ENCODE measurements around the gene BCAS3.
"Not testable (repeated sequence)": the region's sequence is repeated elsewhere in the genome, so short reads cannot be mapped to it uniquely, and the experiment has no call there.

BCAS3 gene

GRCh38 chr17:61026818-61027217 lies 349.2 kb downstream of the BCAS3 start:
- DNase-seq: no peak
- Histone ChIP-seq H4K5ac (ENCODE audit: low read length) (no peak overlapping the region), H3K23ac (ENCODE audit: low read length) (no peak overlapping the region), H4K8ac (ENCODE audit: low read depth, low read length) (no peak overlapping the region), H3K4me3 (ENCODE audit: low read length) (no peak overlapping the region), H3K56ac (ENCODE audit: low read length) (no peak overlapping the region), H3K27me3 (ENCODE audit: insufficient read depth, low read length, poor library complexity) (no peaks in the 10 kb centered on the region), H3K36me3 (ENCODE audit: control insufficient read depth, insufficient read depth, low read length) (no peaks in the 10 kb centered on the region), H3K79me1 (ENCODE audit: low read length) (no peaks in the 10 kb centered on the region), H2BK15ac (replicated peaks; ENCODE audit: low read depth) (no peak overlapping the region), H2BK5ac (ENCODE audit: low read length) (no peak overlapping the region), H3K4me1 (ENCODE audit: control insufficient read depth, low read depth, low read length) (no peaks in the 10 kb centered on the region), H3K27ac (ENCODE audit: low read depth, low read length) (no peak overlapping the region), H3K18ac (ENCODE audit: low read length) (no peak overlapping the region), H3K9ac (ENCODE audit: low read length) (no peak overlapping the region), H2AK5ac (ENCODE audit: low read length) (no peak overlapping the region), H3K79me2 (ENCODE audit: control insufficient read depth, insufficient read depth, low read length) (no peaks in the 10 kb centered on the region), H3K4ac (ENCODE audit: low read depth, low read length) (no peak overlapping the region), H3K4me2 (ENCODE audit: low read length) (no peak overlapping the region), H2BK120ac (ENCODE audit: low read depth, low read length) (no peak overlapping the region)
- no CpG with 5 or more reads among the region's 3 CpGs for WGBS (ENCODE audit: extremely low coverage, insufficient coverage, low lambda C conversion rate)

GRCh38 chr17:61029181-61029580 lies 351.5 kb downstream of the BCAS3 start:
- Histone ChIP-seq H3K4me3 (ENCODE audit: low read length) (no peak overlapping the region), H3K9ac (ENCODE audit: low read length) (no peak overlapping the region), H3K4me1 (ENCODE audit: control insufficient read depth, low read depth, low read length) (no peaks in the 10 kb centered on the region), H3K27ac (ENCODE audit: low read depth, low read length) (no peak overlapping the region), H4K8ac (ENCODE audit: low read depth, low read length) (no peak overlapping the region), H2BK15ac (replicated peaks; ENCODE audit: low read depth) (no peak overlapping the region), H4K5ac (ENCODE audit: low read length) (no peak overlapping the region), H3K27me3 (ENCODE audit: insufficient read depth, low read length, poor library complexity) (no peaks in the 10 kb centered on the region), H3K56ac (ENCODE audit: low read length) (no peak overlapping the region), H3K36me3 (ENCODE audit: control insufficient read depth, insufficient read depth, low read length) (no peaks in the 10 kb centered on the region), H2AK5ac (ENCODE audit: low read length) (no peak overlapping the region), H3K79me1 (ENCODE audit: low read length) (no peaks in the 10 kb centered on the region), H3K79me2 (ENCODE audit: control insufficient read depth, insufficient read depth, low read length) (no peaks in the 10 kb centered on the region), H2BK120ac (ENCODE audit: low read depth, low read length) (no peak overlapping the region), H3K18ac (ENCODE audit: low read length) (no peak overlapping the region), H3K23ac (ENCODE audit: low read length) (no peak overlapping the region), H3K4ac (ENCODE audit: low read depth, low read length) (no peak overlapping the region), H2BK5ac (ENCODE audit: low read length) (no peak overlapping the region), H3K4me2 (ENCODE audit: low read length) (no peak overlapping the region)
- no peak for DNase-seq
- 100% methylated on average over 2 of the region's 4 CpGs for WGBS (ENCODE audit: extremely low coverage, insufficient coverage, low lambda C conversion rate)

- Histone ChIP-seq H3K56ac (ENCODE audit: low read length) (no peak overlapping the region), H2AK5ac (ENCODE audit: low read length) (no peak overlapping the region), H3K23ac (ENCODE audit: low read length) (no peak overlapping the region), H3K36me3 (ENCODE audit: control insufficient read depth, insufficient read depth, low read length) (no peaks in the 10 kb centered on the region), H2BK120ac (ENCODE audit: low read depth, low read length) (no peak overlapping the region), H3K27ac (ENCODE audit: low read depth, low read length) (no peak overlapping the region), H3K79me1 (ENCODE audit: low read length) (no peaks in the 10 kb centered on the region), H3K4me3 (ENCODE audit: low read length) (no peak overlapping the region), H3K9ac (ENCODE audit: low read length) (no peak overlapping the region), H3K18ac (ENCODE audit: low read length) (no peak overlapping the region), H4K5ac (ENCODE audit: low read length) (no peak overlapping the region), H2BK5ac (ENCODE audit: low read length) (no peak overlapping the region), H3K4me2 (ENCODE audit: low read length) (no peak overlapping the region), H3K4ac (ENCODE audit: low read depth, low read length) (no peak overlapping the region), H3K79me2 (ENCODE audit: control insufficient read depth, insufficient read depth, low read length) (no peaks in the 10 kb centered on the region), H4K8ac (ENCODE audit: low read depth, low read length) (no peak overlapping the region), H3K27me3 (ENCODE audit: insufficient read depth, low read length, poor library complexity) (no peaks in the 10 kb centered on the region), H2BK15ac (replicated peaks; ENCODE audit: low read depth) (no peak overlapping the region), H3K4me1 (ENCODE audit: control insufficient read depth, low read depth, low read length) (no peaks in the 10 kb centered on the region)
- no CpG with 5 or more reads among the region's 4 CpGs for WGBS (ENCODE audit: extremely low coverage, insufficient coverage, low lambda C conversion rate)
- DNase-seq: no peak
These were observed 363.0 kb downstream of the BCAS3 start for GRCh38 chr17:61040666-61041065.

GRCh38 chr17:61042348-61042747 lies 364.7 kb downstream of the BCAS3 start:
- not testable (repeated sequence) for H2BK5ac ChIP-seq (ENCODE audit: low read length); H3K79me1 ChIP-seq (ENCODE audit: low read length); H2BK120ac ChIP-seq (ENCODE audit: low read depth, low read length); H4K8ac ChIP-seq (ENCODE audit: low read depth, low read length); H3K4me2 ChIP-seq (ENCODE audit: low read length); H3K79me2 ChIP-seq (ENCODE audit: control insufficient read depth, insufficient read depth, low read length); H3K4me3 ChIP-seq (ENCODE audit: low read length); H3K36me3 ChIP-seq (ENCODE audit: control insufficient read depth, insufficient read depth, low read length); H3K27me3 ChIP-seq (ENCODE audit: insufficient read depth, low read length, poor library complexity); H2AK5ac ChIP-seq (ENCODE audit: low read length); DNase-seq; H2BK15ac ChIP-seq (replicated peaks; ENCODE audit: low read depth); H4K5ac ChIP-seq (ENCODE audit: low read length); H3K27ac ChIP-seq (ENCODE audit: low read depth, low read length); H3K23ac ChIP-seq (ENCODE audit: low read length); H3K18ac ChIP-seq (ENCODE audit: low read length); H3K4me1 ChIP-seq (ENCODE audit: control insufficient read depth, low read depth, low read length); H3K4ac ChIP-seq (ENCODE audit: low read depth, low read length); H3K56ac ChIP-seq (ENCODE audit: low read length); H3K9ac ChIP-seq (ENCODE audit: low read length)
- WGBS (ENCODE audit: extremely low coverage, insufficient coverage, low lambda C conversion rate): no CpG with 5 or more reads among the region's 5 CpGs

- Histone ChIP-seq H2AK5ac (ENCODE audit: low read length) (no peak overlapping the region), H3K9ac (ENCODE audit: low read length) (no peak overlapping the region), H3K4ac (ENCODE audit: low read depth, low read length) (no peak overlapping the region), H2BK15ac (replicated peaks; ENCODE audit: low read depth) (no peak overlapping the region), H3K36me3 (ENCODE audit: control insufficient read depth, insufficient read depth, low read length) (no peaks in the 10 kb centered on the region), H3K4me3 (ENCODE audit: low read length) (no peak overlapping the region), H2BK5ac (ENCODE audit: low read length) (no peak overlapping the region), H3K27me3 (ENCODE audit: insufficient read depth, low read length, poor library complexity) (no peaks in the 10 kb centered on the region), H3K4me1 (ENCODE audit: control insufficient read depth, low read depth, low read length) (no peaks in the 10 kb centered on the region), H3K56ac (ENCODE audit: low read length) (no peak overlapping the region), H3K4me2 (ENCODE audit: low read length) (no peak overlapping the region), H2BK120ac (ENCODE audit: low read depth, low read length) (no peak overlapping the region), H4K5ac (ENCODE audit: low read length) (no peak overlapping the region), H4K8ac (ENCODE audit: low read depth, low read length) (no peak overlapping the region), H3K23ac (ENCODE audit: low read length) (no peak overlapping the region), H3K27ac (ENCODE audit: low read depth, low read length) (no peak overlapping the region), H3K79me1 (ENCODE audit: low read length) (no peaks in the 10 kb centered on the region), H3K79me2 (ENCODE audit: control insufficient read depth, insufficient read depth, low read length) (no peaks in the 10 kb centered on the region), H3K18ac (ENCODE audit: low read length) (no peak overlapping the region)
- DNase-seq: no peak
These were observed 369.9 kb downstream of the BCAS3 start for GRCh38 chr17:61047515-61047914.

DNA sequence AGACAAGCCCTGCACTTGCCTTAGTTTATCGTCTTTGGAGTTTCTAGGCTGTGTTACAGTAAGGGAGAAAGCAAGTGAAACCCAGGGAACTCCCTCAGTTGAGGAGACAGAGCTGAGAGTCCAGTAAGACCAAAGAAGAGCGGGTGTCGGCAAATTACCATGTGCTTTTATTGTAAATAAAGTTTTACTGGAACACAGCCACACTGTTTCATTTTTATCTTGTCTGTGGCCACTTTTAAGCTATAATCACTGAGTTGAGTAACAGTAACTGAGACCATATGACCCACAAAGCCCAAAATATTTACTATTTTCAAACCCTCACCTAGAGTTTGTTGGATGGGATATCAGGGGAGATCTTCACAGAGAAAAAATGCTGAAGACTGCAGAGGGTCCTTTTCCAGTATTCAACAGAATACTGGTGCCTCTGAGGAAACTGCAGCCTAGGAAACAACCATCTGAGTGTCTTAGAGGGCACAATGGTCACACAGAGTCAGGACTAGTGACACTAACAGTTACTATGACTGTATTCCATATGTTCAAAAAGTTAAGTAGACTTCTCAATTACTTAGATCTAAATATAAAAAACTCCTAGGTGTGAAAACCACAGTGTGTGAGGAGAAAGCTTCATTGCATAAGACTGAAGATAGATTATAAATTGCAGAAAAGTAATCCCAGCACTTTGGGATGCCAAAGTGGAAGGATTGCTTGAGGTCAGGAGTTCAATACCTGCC lies 370.9 kb downstream of the BCAS3 start:
- no peak overlapping the region for H3K56ac ChIP-seq (ENCODE audit: low read length)
- no peaks in the 10 kb centered on the region for H3K36me3 ChIP-seq (ENCODE audit: control insufficient read depth, insufficient read depth, low read length)
- no peak overlapping the region for H3K9ac ChIP-seq (ENCODE audit: low read length)
- H3K4ac ChIP-seq (ENCODE audit: low read depth, low read length): no peak overlapping the region
- no CpG with 5 or more reads among the region's 3 CpGs for WGBS (ENCODE audit: extremely low coverage, insufficient coverage, low lambda C conversion rate)
- H3K79me1 ChIP-seq (ENCODE audit: low read length): no peaks in the 10 kb centered on the region
- no peak overlapping the region for H4K5ac ChIP-seq (ENCODE audit: low read length)
- H2BK120ac ChIP-seq (ENCODE audit: low read depth, low read length): no peak overlapping the region
- H3K27ac ChIP-seq (ENCODE audit: low read depth, low read length): no peak overlapping the region
- no peak overlapping the region for H3K18ac ChIP-seq (ENCODE audit: low read length)
- H3K79me2 ChIP-seq (ENCODE audit: control insufficient read depth, insufficient read depth, low read length): no peaks in the 10 kb centered on the region
- H3K27me3 ChIP-seq (ENCODE audit: insufficient read depth, low read length, poor library complexity): no peaks in the 10 kb centered on the region
- no peak overlapping the region for H4K8ac ChIP-seq (ENCODE audit: low read depth, low read length)
- H2BK5ac ChIP-seq (ENCODE audit: low read length): no peak overlapping the region
- no peak overlapping the region for H3K4me2 ChIP-seq (ENCODE audit: low read length)
- no peak overlapping the region for H2AK5ac ChIP-seq (ENCODE audit: low read length)
- no peak overlapping the region for H3K4me3 ChIP-seq (ENCODE audit: low read length)
- no peaks in the 10 kb centered on the region for H3K4me1 ChIP-seq (ENCODE audit: control insufficient read depth, low read depth, low read length)
- no peak overlapping the region for H2BK15ac ChIP-seq (replicated peaks; ENCODE audit: low read depth)
- no peak for DNase-seq
- H3K23ac ChIP-seq (ENCODE audit: low read length): no peak overlapping the region

Measured in mesendoderm (in vitro differentiated cells).